Thymus (tissue), 11 donors: ENCODE measurements around the gene KLF9. TPM values are rescaled to one million over a fixed set of nuclear protein-coding genes. Genes with fewer than 3 reads are reported as not detected.

Experiments
- DNase-seq, 9 donors: peaks; one replicate each; pipeline ENCODE4 v3.0.0-alpha.2; 2013; ENCODE audit warnings: low spot score in 9 of 9, low read depth in 6 of 9, missing footprints in 1 of 9
- H3K27ac ChIP-seq, 2 donors: one replicate each; pipeline ENCODE4 v1.5.1; 2013; ENCODE audit warnings: control low read depth in 1 of 2, low read depth in 1 of 2, low read length in 1 of 2, mild to moderate bottlenecking in 1 of 2, moderate library complexity in 1 of 2
- H3K27me3 ChIP-seq, 2 donors: one replicate each; pipeline ENCODE4 v1.5.1; 2013; ENCODE audit warnings: low read length in 1 of 2; ENCODE audit not compliant: control insufficient read depth in 2 of 2, insufficient read depth in 1 of 2
- H3K36me3 ChIP-seq, 2 donors: one replicate each; pipeline ENCODE4 v1.5.1; 2013; ENCODE audit warnings: low read length in 1 of 2, mild to moderate bottlenecking in 1 of 2, moderate library complexity in 1 of 2; ENCODE audit not compliant: control insufficient read depth in 2 of 2, insufficient read depth in 2 of 2
- H3K4me1 ChIP-seq, 2 donors: one replicate each; pipeline ENCODE4 v1.5.1; 2013; ENCODE audit warnings: low read length in 2 of 2; ENCODE audit not compliant: control insufficient read depth in 2 of 2, insufficient read depth in 2 of 2
- H3K4me3 ChIP-seq, 2 donors: one replicate each; pipeline ENCODE4 v1.5.1; 2013; ENCODE audit warnings: low read length in 2 of 2, control low read depth in 1 of 2, mild to moderate bottlenecking in 1 of 2
- H3K9me3 ChIP-seq, 2 donors: one replicate each; pipeline ENCODE4 v1.5.1; 2013; ENCODE audit warnings: low read length in 1 of 2, mild to moderate bottlenecking in 1 of 2; ENCODE audit not compliant: control insufficient read depth in 2 of 2, insufficient read depth in 1 of 2
- WGBS: extraction: QIAGEN DNeasy Blood & Tissue Kit; methylation state at CpG from one replicate; pipeline ENCODE4 v1.1.7; 2013; 5-methylcytosine and 5-hydroxymethylcytosine counted together
- polyA plus RNA-seq: library from polyadenylated mRNA; stranded (reverse); fragments of 200-250 nt; gene quantifications from one replicate; pipeline ENCODE4 v1.2.3, GENCODE V29; 2013
- total RNA-seq: library from RNA; stranded (reverse); fragments of 120-200 nt; gene quantifications from one replicate; pipeline ENCODE4 v1.2.4, GENCODE V29; 2013
- donor health status: healthy.

KLF9 gene
- total and polyA plus RNA-seq, 2 donors = 1.3 to 35.3 TPM

DNA sequence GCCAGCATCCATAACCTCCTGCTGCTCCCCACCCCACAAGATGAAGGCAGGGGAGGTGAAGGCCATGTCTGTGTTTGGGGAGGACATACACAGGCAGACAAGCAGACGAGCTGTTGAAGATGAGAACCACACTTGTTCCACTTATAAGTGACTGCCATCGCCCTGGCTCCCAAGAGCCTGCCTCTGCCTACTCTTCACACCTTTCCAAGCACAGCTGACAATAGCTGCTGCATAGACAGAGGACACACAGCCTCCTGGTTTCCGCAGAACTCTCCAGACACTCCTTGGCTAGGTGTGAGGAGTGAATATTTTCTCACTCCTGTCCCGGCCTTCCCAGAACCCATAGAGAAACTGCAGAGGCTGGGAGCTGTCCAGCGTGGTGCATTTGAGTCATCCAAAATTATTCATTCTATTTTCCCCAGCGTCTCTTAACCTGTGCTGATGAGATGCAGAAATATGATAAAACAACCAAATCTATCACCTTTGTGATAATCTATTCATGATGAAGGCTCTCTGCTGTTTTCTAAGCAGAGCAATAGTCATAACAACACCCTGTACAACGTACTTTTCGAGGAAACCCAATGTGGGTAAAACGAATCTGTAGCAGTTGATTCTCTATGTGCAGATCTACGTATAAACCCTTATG, 24.7 kb downstream of the KLF9 start:
- DNase-seq = no peak
- no peaks in the 10 kb centered on the region for H3K36me3 ChIP-seq
- WGBS = 90% methylated on average over 10 of the region's 10 CpGs
- H3K4me1 ChIP-seq = no peaks in the 10 kb centered on the region
- no peaks in the 10 kb centered on the region for H3K27me3 ChIP-seq
- H3K4me3 ChIP-seq = no peak overlapping the region
- H3K9me3 ChIP-seq = no peaks in the 10 kb centered on the region
- no peak overlapping the region for H3K27ac ChIP-seq

DNA sequence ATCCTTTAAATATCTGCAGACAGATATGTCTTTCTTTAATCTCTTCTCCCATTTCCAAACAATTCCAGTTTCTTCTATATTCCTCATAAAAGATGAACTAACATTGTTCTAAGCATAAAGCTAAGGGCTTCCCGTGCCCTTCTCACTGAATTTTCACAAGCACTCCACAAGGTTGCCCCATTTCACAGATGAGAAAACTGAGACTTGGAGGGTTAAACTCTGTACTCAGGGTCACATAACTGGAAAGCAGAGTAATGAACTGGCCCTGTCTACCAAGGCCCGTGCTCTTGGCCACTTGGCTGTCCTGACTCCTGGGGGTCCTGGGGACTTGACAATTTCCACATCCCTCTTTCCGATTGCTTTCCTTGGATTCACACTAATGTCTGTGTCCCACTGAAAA, 25.3 kb downstream of the KLF9 start:
- Histone ChIP-seq H3K27ac (no peak overlapping the region), H3K9me3 (no peaks in the 10 kb centered on the region), H3K27me3 (no peaks in the 10 kb centered on the region), H3K36me3 (no peaks in the 10 kb centered on the region), H3K4me3 (no peak overlapping the region), H3K4me1 (no peaks in the 10 kb centered on the region)
- DNase-seq = no peak
- WGBS = 94% methylated on average over 3 of the region's 3 CpGs

DNA sequence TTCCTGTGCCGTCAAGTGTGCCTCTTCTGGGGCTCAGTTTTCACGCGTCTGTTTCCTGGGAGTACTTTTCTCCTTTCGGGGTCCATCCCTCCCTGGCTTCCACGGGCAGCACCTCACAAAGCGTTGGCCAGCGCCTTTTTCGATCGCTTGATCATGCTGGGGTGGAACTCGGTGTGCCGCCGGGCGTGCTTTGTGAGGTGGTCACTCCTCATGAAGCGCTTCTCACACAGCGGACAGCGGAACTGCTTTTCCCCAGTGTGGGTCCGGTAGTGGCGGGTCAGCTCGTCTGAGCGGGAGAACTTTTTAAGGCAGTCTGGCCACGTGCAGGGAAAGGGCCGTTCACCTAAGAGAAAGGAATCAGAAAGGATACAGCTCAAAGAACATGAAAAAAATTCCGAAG, 26.8 kb downstream of the KLF9 start:
- no peaks in the 10 kb centered on the region for H3K4me1 ChIP-seq
- no peak overlapping the region for H3K27ac ChIP-seq
- DNase-seq = no peak
- H3K27me3 ChIP-seq = peaks cover 0 to 3% of the 10 kb centered on the region in 2 donors
- WGBS = 98% methylated on average over 23 of the region's 23 CpGs
- H3K4me3 ChIP-seq = no peak overlapping the region
- no peaks in the 10 kb centered on the region for H3K9me3 ChIP-seq
- no peaks in the 10 kb centered on the region for H3K36me3 ChIP-seq

DNA sequence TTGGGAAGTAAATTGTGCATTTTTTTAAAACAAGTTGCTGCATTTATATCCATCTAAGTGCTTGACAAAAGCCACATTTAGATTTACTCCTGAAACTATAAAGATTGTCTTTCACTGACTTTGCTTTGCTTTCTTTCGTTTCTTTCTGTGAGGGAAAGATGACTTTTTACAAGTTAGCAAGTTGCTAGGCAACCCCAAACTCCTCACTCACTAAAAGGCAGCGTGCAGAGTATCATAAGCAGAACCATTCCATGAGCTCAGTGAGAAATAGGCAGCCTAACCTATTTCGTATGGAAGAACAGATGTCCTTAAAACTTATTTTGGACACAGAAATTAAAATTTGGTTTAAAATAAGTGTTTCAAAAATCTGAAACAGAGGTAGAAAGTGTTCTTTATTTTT, 29.0 kb downstream of the KLF9 start:
- H3K36me3 ChIP-seq = no peaks in the 10 kb centered on the region
- WGBS = 92% methylated on average over 3 of the region's 3 CpGs
- DNase-seq = no peak
- no peaks in the 10 kb centered on the region for H3K4me1 ChIP-seq
- no peaks in the 10 kb centered on the region for H3K9me3 ChIP-seq
- H3K4me3 ChIP-seq = no peak overlapping the region
- H3K27ac ChIP-seq = no peak overlapping the region
- H3K27me3 ChIP-seq = peaks cover 0 to 3% of the 10 kb centered on the region in 2 donors

DNA sequence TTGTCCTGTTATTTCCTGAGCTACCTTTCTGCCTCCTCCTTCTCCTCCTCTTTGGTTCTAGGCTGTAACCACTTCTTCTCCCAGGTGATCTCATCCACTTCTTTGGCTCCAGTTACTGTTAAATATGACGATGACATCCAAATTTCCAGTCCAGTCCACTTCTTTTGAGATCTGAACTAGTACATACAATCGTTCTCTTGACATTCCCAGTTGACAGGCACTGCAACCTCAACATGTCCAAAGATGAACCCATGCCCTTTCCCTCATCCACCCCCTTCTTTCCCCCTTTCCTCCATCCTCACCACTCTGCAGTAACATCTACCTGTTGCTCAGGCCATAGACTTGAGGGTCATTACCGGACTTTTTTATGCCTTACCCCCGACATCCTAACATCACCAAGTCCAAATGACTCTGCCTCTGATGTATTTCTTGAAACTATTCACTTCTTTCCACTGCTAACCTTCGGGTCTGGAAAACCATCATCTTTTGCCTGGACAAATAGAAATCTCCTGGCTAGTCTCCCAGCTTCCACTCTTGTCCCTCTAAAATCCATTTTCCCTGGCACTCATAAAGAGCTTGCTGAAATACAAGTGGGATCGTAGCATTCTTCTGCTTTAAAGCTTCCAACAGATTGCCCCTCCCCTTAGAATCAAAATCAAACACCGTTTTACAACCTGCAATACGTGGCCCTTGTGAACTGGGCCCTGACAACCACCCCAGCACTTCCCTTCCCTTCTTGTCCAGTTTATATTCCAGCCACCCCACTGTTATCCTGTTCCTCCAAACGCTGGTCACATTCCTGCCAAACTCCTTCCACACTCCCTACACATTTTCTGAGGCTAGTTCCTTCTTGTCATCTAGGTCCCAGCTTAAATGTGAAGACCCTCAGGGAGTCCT, 31.5 kb downstream of the KLF9 start:
- Histone ChIP-seq H3K4me1 (no peaks in the 10 kb centered on the region), H3K27ac (no peak overlapping the region), H3K27me3 (peaks cover 0 to 3% of the 10 kb centered on the region in 2 donors), H3K9me3 (no peaks in the 10 kb centered on the region), H3K4me3 (no peak overlapping the region), H3K36me3 (no peaks in the 10 kb centered on the region)
- no peak for DNase-seq
- WGBS = 91% methylated on average over 9 of the region's 9 CpGs

DNA sequence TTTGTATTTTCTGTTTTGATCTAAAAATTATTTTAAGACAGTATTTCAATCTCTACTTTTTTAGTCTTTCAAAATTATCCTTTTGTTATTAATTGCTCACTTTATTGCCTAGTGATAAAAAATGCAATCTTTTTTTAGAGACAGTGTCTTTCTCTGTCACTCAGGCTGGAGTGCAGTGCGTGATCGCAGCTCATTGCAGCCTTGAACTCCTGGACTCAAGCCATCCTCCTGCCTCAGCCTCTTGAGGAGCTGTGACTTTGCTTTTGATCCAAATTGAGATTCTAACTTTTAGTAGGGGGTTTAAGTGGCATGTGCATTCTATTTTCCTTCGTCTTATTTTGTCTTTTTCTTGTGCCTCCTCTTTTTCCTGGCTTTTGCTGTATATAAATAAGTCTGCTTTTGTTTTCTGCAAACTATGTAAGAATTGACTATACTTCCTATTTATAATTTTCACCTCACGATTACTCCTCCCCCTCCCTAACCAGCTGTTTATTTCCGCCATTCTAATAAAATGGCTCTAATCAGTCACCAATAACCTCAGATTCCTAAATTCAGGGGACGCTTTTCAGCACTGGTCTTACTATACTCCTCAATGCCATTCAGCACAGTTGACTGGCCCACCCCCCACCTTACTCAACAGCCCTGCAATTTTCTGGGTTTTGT, 32.3 kb downstream of the KLF9 start:
- Histone ChIP-seq H3K27me3 (peaks cover 0 to 3% of the 10 kb centered on the region in 2 donors), H3K36me3 (no peaks in the 10 kb centered on the region), H3K27ac (no peak overlapping the region), H3K4me3 (no peak overlapping the region), H3K4me1 (no peaks in the 10 kb centered on the region), H3K9me3 (no peaks in the 10 kb centered on the region)
- DNase-seq = no peak
- 98% methylated on average over 6 of the region's 6 CpGs for WGBS

DNA sequence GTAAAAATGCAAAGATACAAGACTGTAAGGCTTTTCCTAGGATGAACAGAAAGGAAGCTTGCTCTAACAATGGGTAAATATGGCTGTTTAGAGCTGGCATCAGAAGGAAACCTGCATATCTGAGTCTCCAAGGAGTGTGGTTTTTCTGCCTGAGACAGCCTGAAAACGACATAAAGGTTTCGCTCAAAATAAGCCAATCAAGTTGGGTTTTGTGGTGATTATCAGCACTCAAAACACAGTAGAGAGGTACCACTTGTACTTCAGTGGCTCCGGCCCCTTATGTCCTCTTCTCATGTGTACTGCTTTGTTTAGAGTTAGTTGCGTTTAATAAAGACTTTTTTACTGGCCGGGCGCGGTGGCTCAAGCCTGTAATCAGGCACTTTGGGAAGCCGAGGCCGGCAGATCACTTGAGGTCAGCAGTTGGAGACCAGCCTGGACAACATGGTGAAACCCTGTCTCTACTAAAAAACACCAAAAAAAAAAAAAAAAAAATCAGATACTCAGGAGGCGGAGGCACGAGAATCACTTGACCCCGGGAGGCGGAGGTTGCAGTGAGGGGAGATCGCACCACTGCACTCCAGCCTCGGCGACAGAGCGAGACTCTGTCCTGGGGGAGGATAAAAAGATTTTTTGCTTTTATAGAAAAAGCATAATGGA, 39.4 kb downstream of the KLF9 start:
- H3K9me3 ChIP-seq = no peaks in the 10 kb centered on the region
- H3K4me1 ChIP-seq = no peaks in the 10 kb centered on the region
- H3K4me3 ChIP-seq = no peak overlapping the region
- H3K27me3 ChIP-seq = no peaks in the 10 kb centered on the region
- 93% methylated on average over 17 of the region's 17 CpGs for WGBS
- no peak for DNase-seq
- H3K36me3 ChIP-seq = no peaks in the 10 kb centered on the region
- no peak overlapping the region for H3K27ac ChIP-seq

DNA sequence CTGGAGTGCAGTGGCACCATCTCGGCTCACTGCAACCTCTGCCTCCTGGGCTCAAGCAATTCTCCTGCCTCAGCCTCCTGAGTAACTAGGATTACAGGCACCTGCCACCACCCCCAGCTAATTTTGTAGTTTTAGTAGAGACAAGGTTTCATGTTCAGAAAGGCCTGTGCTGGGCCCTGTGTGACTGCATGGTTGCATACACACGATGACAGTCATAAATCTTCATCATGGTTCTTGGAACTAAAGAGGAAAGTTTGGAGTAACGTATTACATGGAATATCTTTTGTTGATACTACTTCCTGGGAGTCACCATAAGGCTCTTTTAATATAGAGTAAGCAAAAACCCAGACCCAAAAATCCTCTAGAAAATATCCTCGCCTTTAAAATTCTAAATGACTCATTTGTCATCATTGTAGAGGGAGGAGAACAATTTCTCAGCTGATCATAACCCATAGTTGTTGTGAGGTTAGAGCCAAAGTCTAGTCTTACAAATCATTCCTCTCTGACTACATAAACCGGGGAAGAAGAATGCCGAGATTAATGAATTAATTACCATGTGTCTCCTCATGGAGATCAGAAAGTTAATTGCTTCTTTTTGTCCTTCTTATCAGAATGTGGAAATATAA, 47.0 kb downstream of the KLF9 start:
- DNase-seq = no peak
- 89% methylated on average over 6 of the region's 6 CpGs for WGBS

More for the DNA sequence above, 47.0 kb downstream of the KLF9 start:
- Histone ChIP-seq H3K4me3 (no peak overlapping the region), H3K9me3 (no peaks in the 10 kb centered on the region), H3K27me3 (no peaks in the 10 kb centered on the region), H3K4me1 (no peaks in the 10 kb centered on the region), H3K27ac (no peak overlapping the region), H3K36me3 (no peaks in the 10 kb centered on the region)
